GM21423 (cell line): ENCODE results near the gene TCHHL1.

ENCODE experiments used
- ATAC-seq: cut with Tn5 transposase; IDR thresholded peaks from one replicate; pipeline ENCODE4 v1.9.1; 2021; ENCODE audit warnings: mild to moderate bottlenecking, moderate library complexity; ENCODE audit not compliant: unreplicated experiment

The TCHHL1 gene

DNA sequence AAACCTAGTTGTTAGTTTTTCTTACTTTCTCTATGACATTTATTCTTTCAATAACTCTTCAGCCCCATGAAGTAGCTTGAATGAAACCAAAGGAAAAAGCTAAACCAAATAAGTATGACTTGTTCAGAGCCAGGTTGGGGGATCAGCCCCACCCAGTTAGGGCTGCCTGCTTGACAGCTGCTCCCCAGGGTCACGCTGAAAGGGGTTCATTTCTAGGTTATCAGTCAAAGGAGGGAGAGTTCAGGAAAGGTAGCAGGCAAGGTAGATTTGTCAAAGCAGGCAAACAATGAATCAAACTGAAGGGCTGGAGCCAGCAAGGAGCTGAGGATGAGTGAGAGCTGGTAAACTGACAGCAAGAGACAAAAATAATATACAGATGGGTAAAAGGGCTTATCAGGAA is 49.0 kb downstream of the TCHHL1 start:
- ATAC-seq, result no peak

DNA sequence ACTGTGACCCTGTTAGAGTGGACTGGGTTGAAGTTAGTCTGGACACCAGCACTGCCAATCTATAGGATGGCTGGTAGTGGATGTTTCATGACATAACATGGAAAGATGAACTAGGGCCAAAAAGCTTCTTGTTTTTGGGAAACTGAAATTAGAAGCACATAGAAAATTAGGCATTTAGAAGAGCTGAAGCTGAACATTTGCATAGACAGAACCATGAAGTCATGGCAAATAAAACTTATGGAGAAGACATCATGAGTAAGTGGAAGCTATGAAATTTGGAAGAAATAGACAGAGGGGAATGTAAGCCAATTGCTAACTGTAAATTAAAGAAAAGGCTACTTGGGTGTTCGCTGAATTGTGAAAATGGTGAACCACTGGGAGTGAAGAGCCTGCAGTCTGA is 49.4 kb downstream of the TCHHL1 start:
- ATAC-seq, result no peak

DNA sequence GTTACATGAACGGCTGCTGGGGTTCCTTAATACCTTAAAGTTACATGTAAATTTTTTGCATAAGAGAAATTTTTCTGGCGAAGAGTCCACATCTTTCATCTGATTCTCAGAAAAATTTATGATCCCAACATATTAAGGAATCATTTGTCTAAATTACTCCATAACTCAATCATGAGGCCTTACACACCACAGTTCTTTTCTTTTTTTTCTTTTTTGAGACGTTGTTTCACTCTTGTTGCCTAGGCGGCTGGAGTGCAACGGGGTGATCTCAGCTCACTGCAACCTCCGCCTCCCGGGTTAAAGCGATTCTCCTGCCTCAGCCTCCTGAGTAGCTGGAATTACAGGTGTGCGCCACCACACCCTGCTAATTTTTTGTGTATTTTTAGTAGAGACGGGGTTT is 50.0 kb downstream of the TCHHL1 start:
- ATAC-seq, result no peak

DNA sequence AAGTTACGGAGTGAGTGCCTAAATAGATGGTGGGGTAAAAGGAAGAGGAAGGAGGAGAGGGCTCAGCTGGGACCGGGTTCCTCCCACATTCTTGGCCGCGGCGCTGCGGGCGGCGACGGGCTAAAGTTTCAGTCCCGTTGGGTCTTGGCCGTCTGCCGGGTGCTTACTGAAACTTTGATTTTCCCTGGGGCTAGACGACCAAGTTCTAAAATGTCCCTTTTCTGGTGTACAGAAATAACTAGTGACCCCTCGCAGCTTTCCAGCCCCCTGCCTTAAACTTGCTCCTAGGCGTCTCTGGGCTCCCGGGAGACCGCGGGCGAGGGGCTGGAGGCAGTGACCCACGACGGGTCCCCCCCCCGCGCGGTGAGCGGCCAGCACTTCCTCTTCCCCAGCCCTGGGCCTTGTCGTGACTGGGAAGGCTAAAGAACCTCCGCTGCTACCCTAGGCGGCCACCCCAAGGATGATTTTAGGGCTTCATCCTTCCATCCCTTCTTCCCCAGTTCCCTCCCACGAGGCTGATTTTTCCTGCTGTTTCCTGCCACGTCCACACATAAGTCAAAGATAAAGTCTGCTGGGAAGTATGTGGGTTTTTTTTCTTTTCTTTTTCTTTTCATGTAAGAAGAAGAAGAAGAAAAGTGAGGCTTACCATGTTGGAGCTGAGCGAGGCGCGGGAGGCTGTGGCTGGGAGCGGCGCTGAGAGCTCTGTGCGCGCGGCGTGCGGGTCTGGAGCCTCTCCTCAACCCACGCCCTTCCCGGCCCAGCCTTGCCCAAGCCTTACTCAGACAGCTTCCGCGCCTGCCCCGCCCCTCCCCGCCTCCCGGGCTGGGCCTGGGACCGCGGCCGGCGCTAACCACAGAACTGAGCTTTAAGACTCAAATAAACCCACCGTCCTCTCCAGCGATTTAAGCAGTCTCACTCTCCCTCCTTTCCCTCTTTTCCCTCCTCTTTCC is 52.3 kb downstream of the TCHHL1 start, which contains the start of gene S100A11:
Gene S100A11 (minus strand): TSS at position 738 of the 950 bp plus-strand sequence. CDS start 89 bp downstream, at position 649.
- peak; percentile 51 for ATAC-seq

DNA sequence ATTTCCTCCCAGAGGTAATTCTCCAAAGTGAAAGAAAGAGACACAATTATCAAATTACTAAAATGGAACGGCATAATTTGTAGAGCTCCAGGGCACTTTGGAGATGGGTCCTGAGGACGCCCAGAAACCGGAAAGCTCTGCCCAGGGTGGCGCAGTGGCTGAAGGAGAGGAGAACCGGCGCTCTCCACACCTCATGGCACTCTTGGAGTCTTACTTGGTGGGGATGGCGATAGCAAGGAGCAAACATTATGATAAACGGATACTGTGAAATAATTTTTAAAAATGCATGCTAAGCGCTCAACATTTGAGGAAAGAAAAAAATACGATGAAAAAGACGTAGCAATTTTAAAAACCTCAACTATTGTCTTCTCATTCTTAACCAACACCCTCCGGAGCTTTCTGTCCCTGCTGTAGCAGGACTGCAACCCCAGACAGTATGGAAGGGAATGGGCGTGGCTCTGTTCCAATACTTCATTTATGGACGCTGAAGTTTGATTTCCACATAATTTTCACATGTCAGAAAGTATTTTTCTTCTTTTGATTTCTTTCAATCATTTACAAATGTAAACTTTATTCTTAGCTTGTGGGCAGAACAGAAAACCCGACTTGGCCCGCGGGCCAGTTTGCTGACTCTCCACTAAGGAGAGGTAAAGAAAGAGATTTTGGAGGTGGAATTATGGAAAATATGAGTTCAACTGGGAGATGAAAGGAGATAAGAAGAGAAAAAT is 53.2 kb downstream of the TCHHL1 start:
- no peak for ATAC-seq

DNA sequence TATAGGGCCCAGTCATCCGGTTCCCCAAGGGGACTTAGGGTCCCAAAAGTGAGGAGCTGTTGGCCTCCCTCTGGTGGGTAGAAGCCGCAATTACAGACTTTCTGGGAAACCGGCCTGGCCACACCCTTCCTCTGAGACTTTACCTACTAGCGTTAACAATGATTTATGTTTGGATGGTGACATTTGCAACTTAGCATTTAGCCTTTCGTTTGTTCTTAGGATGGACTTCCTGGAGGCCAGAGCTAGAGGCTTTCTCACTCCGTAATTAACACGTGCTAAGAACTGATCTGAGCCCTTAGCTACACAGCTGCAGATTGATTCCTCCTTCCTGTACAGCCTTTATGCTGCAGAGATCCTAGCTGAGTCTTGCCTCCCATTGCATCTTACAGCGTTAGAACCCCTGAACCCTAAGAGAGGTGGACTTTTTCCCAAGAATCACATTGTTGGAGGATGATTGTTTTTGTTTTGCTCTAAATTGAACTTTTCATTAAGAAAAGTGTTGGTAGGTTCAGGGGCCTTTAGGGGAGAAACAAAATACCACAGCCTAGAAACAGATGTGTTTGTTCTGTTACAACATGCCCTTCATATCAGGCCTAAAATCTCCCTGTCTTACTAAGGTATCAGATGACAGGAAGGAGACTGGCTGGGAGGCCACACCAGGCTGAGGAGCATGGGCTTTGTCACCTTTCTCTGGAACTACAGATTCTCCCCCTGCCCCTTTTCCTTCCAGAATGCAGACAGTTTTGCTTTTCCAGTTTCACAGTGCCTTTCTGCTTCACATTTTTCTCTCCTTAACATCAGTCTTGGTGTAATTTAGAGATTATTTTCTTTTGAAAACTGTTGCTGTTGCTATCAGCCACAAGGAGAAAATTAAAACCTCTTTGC is 54.0 kb downstream of the TCHHL1 start:
- ATAC-seq, result no peak

DNA sequence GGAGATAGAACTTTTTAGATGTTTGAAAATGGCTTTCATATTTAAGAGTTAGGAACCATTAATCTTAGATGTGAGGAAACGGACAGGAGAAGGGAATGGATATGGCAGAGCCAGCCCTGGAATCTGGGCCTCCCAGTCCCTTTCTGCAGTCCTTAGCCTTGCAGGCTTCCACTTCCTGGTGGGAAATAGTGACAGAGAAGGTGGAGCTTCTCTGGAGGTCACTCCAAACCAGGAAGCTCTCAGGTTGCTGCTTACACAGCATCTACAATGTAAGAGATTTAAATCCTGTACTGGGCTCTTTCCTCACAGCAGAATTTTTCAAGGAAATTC is 54.6 kb downstream of the TCHHL1 start:
- ATAC-seq, result no peak
